Measurements from ENCODE around the gene PCOLCE2.

PCOLCE2 gene

DNA sequence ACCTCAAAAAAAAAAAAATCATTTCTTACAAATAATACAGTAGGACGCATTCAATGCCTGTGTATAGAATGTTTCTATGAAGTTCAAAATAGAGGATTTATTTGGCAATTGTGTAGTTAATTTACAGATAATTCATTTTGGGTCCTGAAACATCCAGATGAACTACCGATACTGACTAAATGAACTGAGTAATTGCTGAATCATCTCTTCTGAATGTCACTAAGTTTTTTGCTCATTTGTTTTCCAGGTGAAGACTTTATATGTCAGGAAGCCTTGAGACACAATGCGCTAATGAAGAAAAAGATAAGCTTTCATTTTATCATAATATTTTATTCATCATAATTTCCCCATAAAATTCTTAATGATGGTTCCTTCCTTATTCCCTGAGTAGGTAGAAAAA lies 39.7 kb downstream of the PCOLCE2 start:
- no peaks in the 10 kb centered on the region for H3K36me3 ChIP-seq (ENCODE audit: control insufficient read depth, insufficient read depth, low read length)
- DNase-seq (ENCODE audit: low read depth, low spot score) = no peak

DNA sequence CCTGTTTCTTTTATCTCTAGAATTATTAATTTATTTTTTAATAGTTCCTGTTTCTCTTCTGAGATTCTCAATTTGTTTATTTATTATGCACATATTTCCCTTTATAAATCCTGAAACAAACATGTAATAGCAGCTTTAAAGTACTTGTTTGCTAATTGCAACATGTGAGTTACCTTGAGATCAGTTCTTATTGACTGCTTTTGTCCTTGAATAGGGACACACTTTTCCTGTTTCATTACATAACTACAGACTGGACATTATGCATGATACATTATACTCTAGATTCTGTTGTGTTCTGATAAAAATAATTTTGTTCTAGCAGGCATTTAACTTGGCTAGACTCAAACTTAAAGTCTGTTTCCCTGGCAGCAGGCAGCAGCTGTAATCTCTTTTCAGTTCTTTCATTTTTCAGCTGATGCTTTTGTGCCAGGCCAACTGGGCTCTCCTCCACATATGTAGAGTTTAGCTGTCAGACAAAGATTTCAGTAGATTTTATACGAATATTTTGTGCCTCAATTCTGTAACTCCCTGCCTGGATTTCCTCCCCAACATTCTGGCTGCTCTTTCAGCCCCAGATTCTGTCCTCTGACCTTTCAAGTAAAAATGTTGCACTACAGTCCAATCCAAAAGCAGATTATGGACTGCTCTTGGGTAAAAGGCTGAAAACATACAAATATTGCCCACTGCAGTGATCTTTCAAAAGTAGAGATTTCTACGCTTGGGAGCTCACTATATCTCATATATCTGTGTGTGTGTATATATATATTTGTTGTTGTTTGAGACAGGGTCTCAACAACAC lies 41.9 kb downstream of the PCOLCE2 start:
- Histone ChIP-seq H3K4me1 (ENCODE audit: control insufficient read depth, insufficient read depth, low read length) (no peaks in the 10 kb centered on the region), H3K9me3 (ENCODE audit: control insufficient read depth, insufficient read depth, low read length) (no peaks in the 10 kb centered on the region), H3K27ac (ENCODE audit: low read length) (no peak overlapping the region), H3K36me3 (ENCODE audit: control insufficient read depth, insufficient read depth, low read length) (no peaks in the 10 kb centered on the region), H3K4me3 (ENCODE audit: low read length) (no peak overlapping the region), H3K27me3 (ENCODE audit: control insufficient read depth, insufficient read depth, low read length) (no peaks in the 10 kb centered on the region)
- DNase-seq (ENCODE audit: low read depth, low spot score) = no peak
- no CpG with 5 or more reads among the region's 2 CpGs for WGBS (ENCODE audit: insufficient coverage, insufficient read length)

More for the DNA sequence above, 39.7 kb downstream of the PCOLCE2 start:
- no peaks in the 10 kb centered on the region for H3K9me3 ChIP-seq (ENCODE audit: control insufficient read depth, insufficient read depth, low read length)
- H3K27ac ChIP-seq (ENCODE audit: low read length) = no peak overlapping the region
- H3K4me1 ChIP-seq (ENCODE audit: control insufficient read depth, insufficient read depth, low read length) = peaks cover 4% of the 10 kb centered on the region; the same call in 1 of the 2 replicates
- no peaks in the 10 kb centered on the region for H3K27me3 ChIP-seq (ENCODE audit: control insufficient read depth, insufficient read depth, low read length)
- WGBS (ENCODE audit: insufficient coverage, insufficient read length) = no CpG with 5 or more reads among the region's 3 CpGs
- H3K4me3 ChIP-seq (ENCODE audit: low read length) = no peak overlapping the region

DNA sequence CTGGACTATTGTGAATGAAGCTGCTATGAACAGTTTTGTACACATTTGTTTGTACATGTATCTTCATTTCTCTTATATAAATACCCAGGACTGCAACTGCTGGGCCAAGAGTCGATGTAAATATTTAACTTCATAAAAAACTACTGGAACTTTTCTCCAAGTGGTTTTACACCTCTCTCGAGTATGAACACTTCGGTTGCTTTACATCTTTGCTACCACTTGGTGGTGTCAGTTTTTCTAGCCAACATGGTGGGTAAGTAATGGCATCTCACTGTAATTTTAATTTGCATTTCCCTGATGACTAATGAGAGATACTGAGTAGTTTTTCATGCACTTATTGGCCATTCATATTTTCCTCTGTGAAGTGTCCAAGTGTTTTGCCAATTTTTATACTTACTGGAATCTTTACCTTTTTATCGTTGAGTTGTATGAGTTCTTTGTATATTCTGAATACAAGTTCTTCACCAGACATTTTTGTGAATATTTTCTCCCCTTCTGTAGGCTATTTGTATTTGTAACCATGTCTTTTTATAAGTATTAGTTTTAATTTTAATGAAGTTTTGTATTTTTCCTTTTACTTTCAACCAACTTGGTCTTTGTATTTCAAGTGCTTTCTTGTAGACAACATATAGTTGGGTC lies 44.4 kb downstream of the PCOLCE2 start:
- H3K27me3 ChIP-seq (ENCODE audit: control insufficient read depth, insufficient read depth, low read length) = no peaks in the 10 kb centered on the region
- H3K9me3 ChIP-seq (ENCODE audit: control insufficient read depth, insufficient read depth, low read length) = no peaks in the 10 kb centered on the region
- no peak overlapping the region for H3K4me3 ChIP-seq (ENCODE audit: low read length)
- H3K4me1 ChIP-seq (ENCODE audit: control insufficient read depth, insufficient read depth, low read length) = no peaks in the 10 kb centered on the region
- no peak overlapping the region for H3K27ac ChIP-seq (ENCODE audit: low read length)
- WGBS (ENCODE audit: insufficient coverage, insufficient read length) = no CpG with 5 or more reads among the region's 4 CpGs
- H3K36me3 ChIP-seq (ENCODE audit: control insufficient read depth, insufficient read depth, low read length) = no peaks in the 10 kb centered on the region
- DNase-seq (ENCODE audit: low read depth, low spot score) = no peak

DNA sequence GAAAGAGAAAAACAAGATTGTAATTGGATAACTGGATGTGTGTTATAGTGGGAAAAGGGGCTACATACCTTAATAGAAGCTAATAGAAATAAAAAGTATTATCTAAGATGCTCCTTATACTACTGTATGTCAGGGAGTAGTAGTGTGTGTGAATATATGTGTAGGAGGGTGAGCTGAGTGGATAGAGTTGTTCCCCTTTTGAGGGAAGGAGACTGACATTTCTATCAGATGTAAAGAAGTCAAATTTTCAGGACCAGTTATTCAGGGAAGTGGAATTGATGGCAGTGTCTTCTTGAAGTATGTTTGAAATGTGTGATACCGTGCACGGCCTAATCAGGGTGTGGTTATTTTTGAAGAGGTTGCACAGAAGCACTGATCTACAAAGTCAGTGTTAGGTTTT lies 49.1 kb downstream of the PCOLCE2 start:
- Histone ChIP-seq H3K36me3 (ENCODE audit: control insufficient read depth, insufficient read depth, low read length) (no peaks in the 10 kb centered on the region), H3K27me3 (ENCODE audit: control insufficient read depth, insufficient read depth, low read length) (no peaks in the 10 kb centered on the region), H3K27ac (ENCODE audit: low read length) (no peak overlapping the region), H3K9me3 (ENCODE audit: control insufficient read depth, insufficient read depth, low read length) (no peaks in the 10 kb centered on the region), H3K4me1 (ENCODE audit: control insufficient read depth, insufficient read depth, low read length) (no peaks in the 10 kb centered on the region), H3K4me3 (ENCODE audit: low read length) (no peak overlapping the region)
- WGBS (ENCODE audit: insufficient coverage, insufficient read length) = no CpG with 5 or more reads among the region's 2 CpGs
- no peak for DNase-seq (ENCODE audit: low read depth, low spot score)

DNA sequence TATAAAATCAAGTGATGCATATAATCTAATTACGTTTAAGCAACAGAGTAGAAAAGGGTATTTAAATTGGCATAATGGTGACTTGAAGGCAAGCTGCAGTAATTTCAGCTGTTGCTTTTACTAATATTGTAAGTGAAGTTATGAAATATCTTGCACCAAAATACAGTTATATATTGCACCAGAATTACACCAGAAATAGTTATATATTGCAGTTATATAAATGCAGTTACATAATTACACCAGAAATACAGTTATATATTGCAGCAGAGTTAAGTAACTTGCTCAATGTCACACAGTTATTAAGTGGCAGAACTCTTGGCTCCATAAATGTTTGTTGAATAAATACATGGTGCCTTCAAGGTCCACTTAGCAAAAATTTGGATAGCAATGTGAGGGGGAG lies 51.4 kb downstream of the PCOLCE2 start:
- Histone ChIP-seq H3K4me1 (ENCODE audit: control insufficient read depth, insufficient read depth, low read length) (no peaks in the 10 kb centered on the region), H3K4me3 (ENCODE audit: low read length) (no peak overlapping the region), H3K36me3 (ENCODE audit: control insufficient read depth, insufficient read depth, low read length) (no peaks in the 10 kb centered on the region), H3K27me3 (ENCODE audit: control insufficient read depth, insufficient read depth, low read length) (no peaks in the 10 kb centered on the region), H3K27ac (ENCODE audit: low read length) (no peak overlapping the region), H3K9me3 (ENCODE audit: control insufficient read depth, insufficient read depth, low read length) (no peaks in the 10 kb centered on the region)
- no CpG with 5 or more reads among the region's 1 CpG for WGBS (ENCODE audit: insufficient coverage, insufficient read length)
- no peak for DNase-seq (ENCODE audit: low read depth, low spot score)

DNA sequence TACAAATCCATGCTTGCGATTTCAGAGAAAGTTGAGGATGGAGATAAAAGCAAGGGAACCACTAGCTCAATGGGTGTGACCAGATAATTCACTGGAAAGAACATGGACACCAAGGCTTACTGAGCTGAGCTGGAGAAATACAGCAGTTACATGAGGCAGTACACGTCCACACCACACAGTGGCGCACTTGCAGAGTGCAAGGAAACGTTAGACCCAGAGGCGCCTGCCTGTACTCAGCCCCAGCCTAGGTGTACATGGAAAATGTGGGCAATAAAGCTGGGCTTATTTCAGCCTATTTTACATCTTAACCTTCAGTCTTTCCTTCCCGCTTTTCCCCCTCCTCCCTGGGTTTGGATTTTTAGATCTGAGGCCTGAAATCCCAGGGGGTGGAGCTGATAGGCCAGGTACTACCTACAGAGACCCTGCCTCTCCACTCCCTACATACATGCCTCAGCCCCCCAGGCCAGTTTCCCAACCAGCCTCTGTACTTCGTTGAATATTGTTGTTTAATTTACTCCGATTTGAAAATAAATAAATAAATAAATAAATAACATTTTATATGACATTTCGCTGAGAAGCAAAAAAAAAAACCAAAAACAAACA lies 60.1 kb downstream of the PCOLCE2 start:
- no peak overlapping the region for H3K4me3 ChIP-seq (ENCODE audit: low read length)
- WGBS (ENCODE audit: insufficient coverage, insufficient read length) = no CpG with 5 or more reads among the region's 9 CpGs
- H3K9me3 ChIP-seq (ENCODE audit: control insufficient read depth, insufficient read depth, low read length) = no peaks in the 10 kb centered on the region
- peak; percentile 72 for DNase-seq (ENCODE audit: low read depth, low spot score)
- H3K4me1 ChIP-seq (ENCODE audit: control insufficient read depth, insufficient read depth, low read length) = no peaks in the 10 kb centered on the region
- no peak overlapping the region for H3K27ac ChIP-seq (ENCODE audit: low read length)
- no peaks in the 10 kb centered on the region for H3K36me3 ChIP-seq (ENCODE audit: control insufficient read depth, insufficient read depth, low read length)
- no peaks in the 10 kb centered on the region for H3K27me3 ChIP-seq (ENCODE audit: control insufficient read depth, insufficient read depth, low read length)

DNA sequence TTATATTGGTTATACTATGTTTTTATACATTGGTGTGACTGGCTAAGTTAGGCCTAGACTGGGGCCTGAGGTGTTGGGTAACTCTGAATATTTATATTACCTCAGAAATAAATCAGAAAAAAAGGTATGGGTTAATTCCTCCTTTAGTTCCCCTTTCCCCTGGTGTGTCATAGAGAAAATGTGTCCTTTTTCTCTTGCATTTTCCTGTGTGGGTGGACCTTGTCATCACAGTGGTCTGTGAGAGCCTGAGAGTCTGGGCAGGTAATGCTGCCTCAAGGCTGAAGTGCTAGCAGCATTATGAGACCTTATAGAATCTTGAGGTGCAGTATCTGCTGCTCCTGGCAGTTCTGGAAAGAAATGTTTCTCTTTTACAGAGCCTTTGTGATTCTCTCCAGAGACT lies 69.7 kb downstream of the PCOLCE2 start:
- no peaks in the 10 kb centered on the region for H3K36me3 ChIP-seq (ENCODE audit: control insufficient read depth, insufficient read depth, low read length)

DNA sequence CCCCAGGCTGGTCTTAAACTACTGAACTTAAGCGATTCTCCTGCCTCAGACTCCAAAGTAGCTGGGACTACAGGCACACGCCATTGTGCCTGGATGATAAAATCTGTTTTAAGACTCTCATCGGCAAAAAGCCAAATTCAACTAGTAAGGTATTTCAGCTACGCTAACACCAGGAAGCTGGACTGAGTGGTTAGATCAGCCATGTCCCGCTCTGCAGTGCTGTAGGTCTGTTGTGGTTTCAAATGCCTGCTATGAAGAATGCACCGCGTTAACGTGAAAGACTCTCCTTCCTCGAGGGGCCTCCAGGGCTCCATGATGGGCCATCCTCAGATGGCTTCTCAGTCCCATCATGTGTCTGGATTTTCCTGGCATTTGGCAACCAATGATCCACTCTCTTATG lies 70.2 kb downstream of the PCOLCE2 start:
- H3K9me3 ChIP-seq (ENCODE audit: control insufficient read depth, insufficient read depth, low read length) = no peaks in the 10 kb centered on the region
- H3K27me3 ChIP-seq (ENCODE audit: control insufficient read depth, insufficient read depth, low read length) = no peaks in the 10 kb centered on the region
- no peak overlapping the region for H3K4me3 ChIP-seq (ENCODE audit: low read length)
- no peak overlapping the region for H3K27ac ChIP-seq (ENCODE audit: low read length)
- no peak for DNase-seq (ENCODE audit: low read depth, low spot score)
- H3K4me1 ChIP-seq (ENCODE audit: control insufficient read depth, insufficient read depth, low read length) = no peaks in the 10 kb centered on the region
- no CpG with 5 or more reads among the region's 9 CpGs for WGBS (ENCODE audit: insufficient coverage, insufficient read length)
- H3K36me3 ChIP-seq (ENCODE audit: control insufficient read depth, insufficient read depth, low read length) = no peaks in the 10 kb centered on the region

More for the DNA sequence above, 69.7 kb downstream of the PCOLCE2 start:
- H3K27ac ChIP-seq (ENCODE audit: low read length) = no peak overlapping the region
- no peaks in the 10 kb centered on the region for H3K9me3 ChIP-seq (ENCODE audit: control insufficient read depth, insufficient read depth, low read length)
- DNase-seq (ENCODE audit: low read depth, low spot score) = no peak
- no peaks in the 10 kb centered on the region for H3K27me3 ChIP-seq (ENCODE audit: control insufficient read depth, insufficient read depth, low read length)
- no peaks in the 10 kb centered on the region for H3K4me1 ChIP-seq (ENCODE audit: control insufficient read depth, insufficient read depth, low read length)
- no peak overlapping the region for H3K4me3 ChIP-seq (ENCODE audit: low read length)

DNA sequence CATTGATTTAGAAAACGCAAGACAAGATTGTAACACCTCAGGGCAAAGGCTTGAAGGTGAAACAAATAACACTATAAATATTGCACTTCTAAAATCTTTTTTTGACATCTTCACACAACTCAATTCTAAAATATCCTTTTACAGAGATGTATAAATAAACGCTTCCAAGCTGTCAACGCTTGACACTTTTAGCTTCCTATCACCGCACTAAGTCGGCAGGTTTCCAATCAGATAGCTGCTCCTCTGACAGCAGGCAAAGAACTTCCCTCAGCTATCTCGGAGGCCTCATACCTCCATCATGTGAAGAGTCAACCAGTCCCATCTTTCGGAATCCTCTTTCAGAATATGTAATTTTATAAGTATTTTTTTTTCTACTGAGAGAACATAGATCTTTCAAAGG lies 71.0 kb downstream of the PCOLCE2 start:
- H3K4me3 ChIP-seq (ENCODE audit: low read length) = no peak overlapping the region
- no peak overlapping the region for H3K27ac ChIP-seq (ENCODE audit: low read length)
- H3K4me1 ChIP-seq (ENCODE audit: control insufficient read depth, insufficient read depth, low read length) = no peaks in the 10 kb centered on the region
- H3K9me3 ChIP-seq (ENCODE audit: control insufficient read depth, insufficient read depth, low read length) = no peaks in the 10 kb centered on the region
- 100% methylated on average over 1 of the region's 7 CpGs for WGBS (ENCODE audit: insufficient coverage, insufficient read length)
- no peaks in the 10 kb centered on the region for H3K36me3 ChIP-seq (ENCODE audit: control insufficient read depth, insufficient read depth, low read length)
- no peak for DNase-seq (ENCODE audit: low read depth, low spot score)
- no peaks in the 10 kb centered on the region for H3K27me3 ChIP-seq (ENCODE audit: control insufficient read depth, insufficient read depth, low read length)

DNA sequence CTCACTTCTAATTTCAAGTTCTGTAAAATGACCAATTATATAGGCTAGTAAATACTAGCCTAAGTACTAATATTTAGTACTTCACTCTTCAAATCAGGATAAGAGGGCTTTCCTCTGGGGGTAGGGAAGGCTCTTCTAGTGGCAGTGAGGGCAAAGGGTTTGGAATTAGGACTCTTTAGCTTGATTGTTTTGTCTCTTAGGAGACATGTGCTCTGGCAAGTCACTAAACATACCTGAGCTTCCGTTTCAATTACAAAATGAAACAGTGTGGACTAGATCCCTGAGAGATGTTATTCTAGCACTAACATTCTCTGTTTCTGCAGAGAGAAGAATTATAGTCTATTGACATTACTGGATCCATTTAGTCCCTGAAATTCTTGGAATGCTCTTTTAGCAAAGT lies 71.5 kb downstream of the PCOLCE2 start:
- WGBS (ENCODE audit: insufficient coverage, insufficient read length) = no CpG with 5 or more reads among the region's 1 CpG
- Histone ChIP-seq H3K9me3 (ENCODE audit: control insufficient read depth, insufficient read depth, low read length) (no peaks in the 10 kb centered on the region), H3K27ac (ENCODE audit: low read length) (no peak overlapping the region), H3K36me3 (ENCODE audit: control insufficient read depth, insufficient read depth, low read length) (no peaks in the 10 kb centered on the region), H3K4me1 (ENCODE audit: control insufficient read depth, insufficient read depth, low read length) (no peaks in the 10 kb centered on the region), H3K27me3 (ENCODE audit: control insufficient read depth, insufficient read depth, low read length) (no peaks in the 10 kb centered on the region), H3K4me3 (ENCODE audit: low read length) (no peak overlapping the region)
- DNase-seq (ENCODE audit: low read depth, low spot score) = no peak

All from iPS DF 6.9 (cell line).